ENCODE results near the gene SNRPD2. TPM values are rescaled to one million over a fixed set of nuclear protein-coding genes. Genes with fewer than 3 reads are reported as not detected.

Gene SNRPD2
- total RNA-seq, 4 donors from 2014 or later, result 104 to 194 (median 148) TPM

- ATAC-seq (ENCODE audit: low FRiP score) (no peak), DNase-seq (ENCODE audit: low spot score) (no peak)
- TF ChIP-seq, protein P1, sequence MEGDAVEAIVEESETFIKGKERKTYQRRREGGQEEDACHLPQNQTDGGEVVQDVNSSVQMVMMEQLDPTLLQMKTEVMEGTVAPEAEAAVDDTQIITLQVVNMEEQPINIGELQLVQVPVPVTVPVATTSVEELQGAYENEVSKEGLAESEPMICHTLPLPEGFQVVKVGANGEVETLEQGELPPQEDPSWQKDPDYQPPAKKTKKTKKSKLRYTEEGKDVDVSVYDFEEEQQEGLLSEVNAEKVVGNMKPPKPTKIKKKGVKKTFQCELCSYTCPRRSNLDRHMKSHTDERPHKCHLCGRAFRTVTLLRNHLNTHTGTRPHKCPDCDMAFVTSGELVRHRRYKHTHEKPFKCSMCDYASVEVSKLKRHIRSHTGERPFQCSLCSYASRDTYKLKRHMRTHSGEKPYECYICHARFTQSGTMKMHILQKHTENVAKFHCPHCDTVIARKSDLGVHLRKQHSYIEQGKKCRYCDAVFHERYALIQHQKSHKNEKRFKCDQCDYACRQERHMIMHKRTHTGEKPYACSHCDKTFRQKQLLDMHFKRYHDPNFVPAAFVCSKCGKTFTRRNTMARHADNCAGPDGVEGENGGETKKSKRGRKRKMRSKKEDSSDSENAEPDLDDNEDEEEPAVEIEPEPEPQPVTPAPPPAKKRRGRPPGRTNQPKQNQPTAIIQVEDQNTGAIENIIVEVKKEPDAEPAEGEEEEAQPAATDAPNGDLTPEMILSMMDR (IDR thresholded peaks at IDR 0.05), result no peak
These were observed 50.9 kb downstream of the SNRPD2 start for GRCh38 chr19:45640849-45641273.

GRCh38 chr19:45638930-45639729 is 52.6 kb downstream of the SNRPD2 start, which contains the start of gene EML2:
Gene EML2 (minus strand): TSS chr19:45639397. CDS start chr19:45639376, 21 bp downstream.
- TF ChIP-seq, protein P1 (IDR thresholded peaks at IDR 0.05), result no peak
- DNase-seq (ENCODE audit: low spot score), result no peak
- peak; percentile 19 for ATAC-seq (ENCODE audit: low FRiP score)

GRCh38 chr19:45637890-45638667 is 53.7 kb downstream of the SNRPD2 start:
- no peak for DNase-seq (ENCODE audit: low spot score)
- TF ChIP-seq, protein P1 (IDR thresholded peaks at IDR 0.05), result no peak
- no peak for ATAC-seq (ENCODE audit: low FRiP score)

Small RNAs within 50 kb of the gene (small RNA-seq; reads per million reads assigned to genes)
- gene MIR642A (0.52 reads per million), gene RN7SL836P (not detected)

Other genes with a start within 250 kb of the SNRPD2 start
- gene FOSB, start 224.0 kb downstream of the SNRPD2 start, total RNA-seq, result 100 to 1,000 TPM; 306 to 713 (median 395) TPM
- gene RTN2, start 194.9 kb downstream of the SNRPD2 start, total RNA-seq, result 1 to 10 TPM; 3.8 to 9.4 (median 7.0) TPM
- gene PPM1N, start 193.5 kb downstream of the SNRPD2 start, total RNA-seq, result 1 to 10 TPM; 1.9 to 3.8 (median 2.9) TPM
- gene VASP, start 184.5 kb downstream of the SNRPD2 start, total RNA-seq, result 100 to 1,000 TPM in 1 of 4 donors, 10 to 100 TPM in 3; 47.0 to 132 (median 68.7) TPM
- 10 to 100 TPM in 2 of 4 donors, 1 to 10 TPM in 2; 6.3 to 15.5 (median 11.1) TPM for gene OPA3, start 107.2 kb downstream of the SNRPD2 start, total RNA-seq
- gene GPR4, start 89.7 kb downstream of the SNRPD2 start, total RNA-seq, result 10 to 100 TPM in 3 of 4 donors, 1 to 10 TPM in 1; 6.0 to 29.4 (median 12.0) TPM
- 10 to 100 TPM; 18.0 to 22.4 (median 19.9) TPM for gene EML2, start 52.6 kb downstream of the SNRPD2 start, total RNA-seq
- gene GIPR, start 23.7 kb downstream of the SNRPD2 start, total RNA-seq, result 1 to 10 TPM; 1.1 to 8.7 (median 2.5) TPM
- gene QPCTL, start 713 bp upstream of the SNRPD2 start, total RNA-seq, result 1 to 10 TPM; 2.7 to 5.8 (median 5.2) TPM
- gene FBXO46, start 38.9 kb upstream of the SNRPD2 start, total RNA-seq, result 1 to 10 TPM; 5.8 to 7.6 (median 6.7) TPM
- not detected for gene MEIOSIN, start 41.5 kb upstream of the SNRPD2 start, total RNA-seq
- gene SIX5, start 77.3 kb upstream of the SNRPD2 start, total RNA-seq, result 10 to 100 TPM in 1 of 4 donors, 1 to 10 TPM in 3; 4.3 to 13.4 (median 7.8) TPM
- gene DMPK, start 90.5 kb upstream of the SNRPD2 start, total RNA-seq, result 10 to 100 TPM in 3 of 4 donors, 1 to 10 TPM in 1; 9.4 to 30.1 (median 23.2) TPM
- 10 to 100 TPM; 26.2 to 42.5 (median 35.9) TPM for gene DMWD, start 100.9 kb upstream of the SNRPD2 start, total RNA-seq
- under 1 TPM in 1 of 4 donors, not detected in 3; 0.24 TPM for gene RSPH6A, start 123.4 kb upstream of the SNRPD2 start, total RNA-seq
- gene SYMPK, start 171.2 kb upstream of the SNRPD2 start, total RNA-seq, result 10 to 100 TPM; 17.3 to 35.2 (median 27.1) TPM
- under 1 TPM in 2 of 4 donors, not detected in 2; 0.38 to 0.79 TPM for gene FOXA3, start 172.4 kb upstream of the SNRPD2 start, total RNA-seq
- gene IRF2BP1, start 194.2 kb upstream of the SNRPD2 start, total RNA-seq, result 10 to 100 TPM; 10.6 to 14.2 (median 11.2) TPM
- 1 to 10 TPM; 1.3 to 6.8 (median 2.6) TPM for gene MYPOP, start 210.7 kb upstream of the SNRPD2 start, total RNA-seq
- gene NANOS2, start 222.8 kb upstream of the SNRPD2 start, total RNA-seq, result not detected